IMR-90 (cell line): Measurements from ENCODE around the gene CCDC148.

ENCODE experiments used
- CTCF ChIP-seq: conservative IDR thresholded peaks from 2 replicates; pipeline ENCODE4 v1.5.1; 2012; ENCODE audit warnings: mild to moderate bottlenecking, low read depth, low read length, improper control_type of control experiment
- MXI1 ChIP-seq: IDR thresholded peaks from 2 replicates; pipeline ENCODE4 v1.6.1; 2012; ENCODE audit warnings: low read depth, mild to moderate bottlenecking, low read length, moderate library complexity, borderline replicate concordance

DNA sequence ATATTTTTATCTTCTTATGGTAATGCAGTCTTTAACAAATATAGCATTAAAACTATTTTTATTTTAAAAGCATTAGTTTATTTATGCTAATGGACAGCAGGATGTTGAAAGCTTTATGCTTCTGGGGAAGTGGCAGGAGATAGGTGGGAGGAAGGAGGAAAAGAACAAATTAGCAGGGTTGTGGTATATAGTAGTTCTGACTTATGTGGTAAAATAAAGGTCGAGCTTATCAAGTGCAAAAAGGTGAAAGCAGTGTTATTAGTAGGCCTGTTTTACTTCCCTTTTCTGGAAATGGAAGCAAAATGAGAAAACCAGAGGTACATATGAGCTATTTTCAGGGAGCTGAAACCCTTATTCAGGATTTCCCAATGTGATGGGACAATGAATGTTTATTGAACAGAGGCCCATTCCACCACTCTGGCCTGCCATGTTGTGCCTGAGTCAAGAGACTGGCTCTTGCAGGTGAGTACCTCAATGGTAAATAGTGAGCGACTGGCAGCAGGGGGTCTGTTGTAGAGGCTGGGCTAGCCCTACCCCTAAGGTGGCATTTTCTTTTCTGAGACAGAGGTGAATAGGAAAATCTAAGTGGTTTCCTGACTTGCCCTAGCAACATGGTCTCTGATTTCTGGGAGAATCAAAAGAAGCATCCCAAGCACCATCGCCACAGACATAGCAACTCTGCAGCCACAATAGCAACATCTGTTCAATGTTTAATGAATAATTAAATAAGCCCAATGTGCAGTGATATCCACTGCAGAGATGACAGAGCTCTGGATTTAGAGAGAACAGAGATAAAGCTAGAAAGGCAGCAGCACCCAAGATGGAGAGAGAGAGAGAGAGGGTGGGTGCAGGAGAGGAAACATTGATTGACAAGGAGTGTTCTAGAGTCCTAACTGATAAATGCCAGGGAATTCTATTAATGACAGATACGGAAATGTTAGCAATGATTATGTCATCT lies 235.2 kb downstream of the CCDC148 start:
- no peak for TF ChIP-seq MXI1
- no peak for TF ChIP-seq CTCF
